IMR-90 (cell line): ENCODE measurements around the gene MAN2A2. TPM values are rescaled to one million over a fixed set of nuclear protein-coding genes. Genes with fewer than 3 reads are reported as not detected.

Experiments
- ATAC-seq: fragments of 200-7000 bp; cut with Tn5 transposase; 2 replicates; pipeline ENCODE4 v1.9.1; 2020; ENCODE audit warnings: low read depth, mild to moderate bottlenecking, moderate library complexity
- BruUV-seq: library from RNA; stranded (reverse); fragments of 400-500 nt; replicated peaks from 2 replicates; lab custom pipeline; 2021; lab: Mats Ljungman, UMichigan
- CTCF ChIA-PET: fragments of 300-600 bp; formaldehyde crosslinking; extraction: SDS; loops from one replicate; lab custom pipeline; 2021; ENCODE audit warnings: antibody characterized with exemption; lab: Yijun Ruan, JAX
- POLR2A ChIA-PET: fragments of 300-600 bp; sonication (Branson Sonifier 250); formaldehyde crosslinking; loops from one replicate; lab custom pipeline; 2022; ENCODE audit warnings: antibody characterized with exemption; ENCODE audit not compliant: unreplicated experiment; lab: Charles Lee
- DNase-seq: peaks from one replicate; pipeline ENCODE4 v3.0.0; 2013
- H2AFZ ChIP-seq: replicated peaks from 2 replicates; pipeline ENCODE3; 2013; ENCODE audit warnings: low read length, mild to moderate bottlenecking; ENCODE audit not compliant: poor library complexity
- H2AK5ac ChIP-seq: 2 replicates; pipeline ENCODE4 v1.6.1; 2013; ENCODE audit warnings: low read depth, low read length, inconsistent platforms
- H2AK9ac ChIP-seq: replicated peaks from 2 replicates; pipeline ENCODE3; 2013; ENCODE audit warnings: mild to moderate bottlenecking, low read depth, low read length, moderate library complexity; ENCODE audit not compliant: poor library complexity
- H2BK120ac ChIP-seq: 2 replicates; pipeline ENCODE4 v1.6.1; 2013; ENCODE audit warnings: low read depth, low read length, inconsistent platforms
- H2BK15ac ChIP-seq: 3 replicates; pipeline ENCODE4 v1.6.1; 2013; ENCODE audit warnings: low read depth, low read length, inconsistent platforms
- H2BK20ac ChIP-seq: 2 replicates; pipeline ENCODE4 v1.6.1; 2013; ENCODE audit warnings: low read depth, mild to moderate bottlenecking, inconsistent platforms, low read length, moderate library complexity
- H2BK5ac ChIP-seq: 2 replicates; pipeline ENCODE4 v1.6.1; 2013; ENCODE audit warnings: mild to moderate bottlenecking, low read depth, low read length, inconsistent platforms; ENCODE audit not compliant: poor library complexity, severe bottlenecking
- H3K14ac ChIP-seq: replicated peaks from 2 replicates; pipeline ENCODE4 v1.6.1; 2013; ENCODE audit warnings: low read depth, low read length, inconsistent platforms
- H3K18ac ChIP-seq: 2 replicates; pipeline ENCODE4 v1.6.1; 2013; ENCODE audit warnings: low read depth, low read length, control low read depth
- H3K23ac ChIP-seq: 2 replicates; pipeline ENCODE4 v1.6.1; 2013; ENCODE audit warnings: low read depth, low read length, inconsistent platforms
- H3K27ac ChIP-seq: 2 replicates; pipeline ENCODE4 v1.5.1; 2013; ENCODE audit warnings: mild to moderate bottlenecking, control low read depth, low read length; ENCODE audit not compliant: insufficient read depth
- H3K27me3 ChIP-seq: 2 replicates; pipeline ENCODE4 v1.6.1; 2013; ENCODE audit warnings: low read length; ENCODE audit not compliant: control insufficient read depth, insufficient read depth
- H3K36me3 ChIP-seq: 2 replicates; pipeline ENCODE4 v1.6.1; 2013; ENCODE audit warnings: low read length, mixed read lengths; ENCODE audit not compliant: control insufficient read depth, insufficient read depth
- H3K4ac ChIP-seq: 2 replicates; pipeline ENCODE4 v1.6.1; 2013; ENCODE audit warnings: low read depth, low read length, inconsistent platforms
- H3K4me1 ChIP-seq: 2 replicates; pipeline ENCODE4 v1.6.1; 2013; ENCODE audit warnings: low read length, mixed read lengths; ENCODE audit not compliant: control insufficient read depth, insufficient read depth
- H3K4me2 ChIP-seq: 2 replicates; pipeline ENCODE4 v1.6.1; 2013; ENCODE audit warnings: low read depth, mild to moderate bottlenecking, control low read depth, low read length, moderate library complexity
- H3K4me3 ChIP-seq: 2 replicates; pipeline ENCODE4 v1.5.1; 2013; ENCODE audit warnings: low read depth, mild to moderate bottlenecking, control low read depth, low read length, moderate library complexity; ENCODE audit not compliant: insufficient read depth
- H3K56ac ChIP-seq: 2 replicates; pipeline ENCODE4 v1.6.1; 2013; ENCODE audit warnings: low read length, inconsistent platforms; ENCODE audit not compliant: insufficient read depth; ENCODE audit errors: extremely low read depth
- H3K79me1 ChIP-seq, 2 experiments: 2 replicates each; pipeline ENCODE4 v1.6.1; 2013; ENCODE audit warnings: low read length in 2 of 2, inconsistent platforms in 1 of 2, low read depth in 1 of 2
- H3K9ac ChIP-seq: 2 replicates; pipeline ENCODE4 v1.6.1; 2013; ENCODE audit warnings: low read depth, low read length, control low read depth
- H3K9me1 ChIP-seq: 2 replicates; pipeline ENCODE4 v1.6.1; 2013; ENCODE audit warnings: low read length, inconsistent platforms; ENCODE audit not compliant: insufficient read depth
- H3K9me3 ChIP-seq: 2 replicates; pipeline ENCODE4 v1.6.1; 2013; ENCODE audit warnings: low read length; ENCODE audit not compliant: control insufficient read depth, insufficient read depth
- H4K20me1 ChIP-seq: 2 replicates; pipeline ENCODE4 v1.6.1; 2013; ENCODE audit warnings: low read length, inconsistent platforms; ENCODE audit not compliant: insufficient read depth
- H4K5ac ChIP-seq: 2 replicates; pipeline ENCODE4 v1.6.1; 2013; ENCODE audit warnings: mild to moderate bottlenecking, low read depth, low read length, control low read depth
- H4K8ac ChIP-seq, 2 experiments: 2 replicates each; pipeline ENCODE4 v1.6.1; 2013; ENCODE audit warnings: low read depth in 2 of 2, low read length in 2 of 2, control low read depth in 1 of 2, inconsistent platforms in 1 of 2
- H4K91ac ChIP-seq: 2 replicates; pipeline ENCODE4 v1.6.1; 2013; ENCODE audit warnings: low read depth, low read length, inconsistent platforms; ENCODE audit not compliant: insufficient read depth
- MAFK ChIP-seq: IDR thresholded peaks from 2 replicates; pipeline ENCODE4 v1.6.1; 2012; ENCODE audit warnings: low read depth, low read length, improper control_type of control experiment
- RFX5 ChIP-seq: IDR thresholded peaks from 2 replicates; pipeline ENCODE4 v1.8.0; 2012; ENCODE audit warnings: low read depth, mild to moderate bottlenecking, low read length, moderate library complexity
- WGBS, 2 experiments: methylation state at CpG; one replicate each; pipeline versions ENCODE4 v1.1.5 to v1.1.7; 2013; ENCODE audit warnings: missing lambda C conversion rate in 2 of 2; ENCODE audit not compliant: insufficient read length in 1 of 2; ENCODE audit errors: extremely low coverage in 2 of 2; 5-methylcytosine and 5-hydroxymethylcytosine counted together
- dilution Hi-C: fragments of 300-500 bp; cut with HindIII; formaldehyde crosslinking; loops from one replicate; pipeline ENCODE4 v1.14.3; 2018; ENCODE audit warnings: low sequenced_read_pairs; ENCODE audit not compliant: unreplicated experiment
- in situ Hi-C: fragments of 300-500 bp; cut with MboI; formaldehyde crosslinking; loops from 3 replicates; pipeline ENCODE4 v1.14.3; 2019; ENCODE audit warnings: low sequenced_read_pairs, inconsistent platforms, mixed read lengths
- intact Hi-C: fragments of 100-400 bp; cut with micrococcal nuclease; formaldehyde crosslinking; loops from 2 replicates; pipeline ENCODE4 v1.10.0; 2022
- polyA plus RNA-seq, 3 experiments: library from polyadenylated mRNA; depleted of rRNA; stranded (reverse); fragments of >200 nt; gene quantifications; 2 replicates each; pipeline ENCODE4 v1.2.3, GENCODE V29; 2012; ENCODE audit warnings: low replicate concordance in 1 of 3
- total RNA-seq: library from RNA; depleted of rRNA; stranded (reverse); fragments of >200 nt; gene quantifications from 2 replicates; pipeline ENCODE4 v1.2.3, GENCODE V29; 2012

The MAN2A2 gene
- total and polyA plus RNA-seq, 2 of the 4 experiments (the other 2 are of a cell fraction) = 3.4 to 52.5 TPM

DNA sequence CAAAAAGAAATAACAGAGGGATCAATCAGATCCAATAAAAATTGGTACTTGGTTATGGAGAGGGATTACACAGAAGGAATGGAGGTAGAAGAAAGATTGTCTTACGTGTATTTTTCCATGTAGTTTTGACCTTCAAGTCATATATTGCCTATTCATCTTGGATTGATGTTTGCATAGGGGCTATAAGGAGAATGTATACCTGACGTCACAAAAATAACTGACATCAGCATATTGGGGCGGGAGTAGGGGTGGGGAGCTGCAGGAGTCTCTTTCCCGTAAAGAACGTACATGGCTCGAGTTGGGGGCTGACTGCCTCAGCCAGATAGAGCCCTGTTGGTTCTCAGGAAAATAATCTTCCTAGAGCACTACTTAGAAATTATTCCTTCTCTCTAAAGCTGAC is 40.6 kb upstream of the MAN2A2 start:
- Histone ChIP-seq H3K4me2 (no peak overlapping the region), H2BK15ac (no peak overlapping the region), H2AK9ac (no peak overlapping the region), H3K36me3 (no peaks in the 10 kb centered on the region), H2BK5ac (no peak overlapping the region), H2BK120ac (no peak overlapping the region), H4K20me1 (no peaks in the 10 kb centered on the region), H3K14ac (no peak overlapping the region), H2AFZ (no peak overlapping the region), H3K18ac (no peak overlapping the region), H4K91ac (no peak overlapping the region), H3K9me3 (no peaks in the 10 kb centered on the region), H4K8ac (no peak overlapping the region), H3K27ac (no peak overlapping the region), H3K23ac (no peak overlapping the region), H3K27me3 (no peaks in the 10 kb centered on the region; the same call in 1 of the 2 replicates), H2BK20ac (no peak overlapping the region), H3K4me3 (no peak overlapping the region), H3K4ac (no peak overlapping the region), H2AK5ac (no peak overlapping the region), H3K56ac (no peak overlapping the region), H3K4me1 (peaks cover 6% of the 10 kb centered on the region), H3K9ac (no peak overlapping the region), H4K5ac (no peak overlapping the region), H3K9me1 (peaks cover 3% of the 10 kb centered on the region; the same call in 1 of the 2 replicates), H3K79me1 (no peaks in the 10 kb centered on the region)
- dilution Hi-C loops (no loop called here), intact Hi-C loops (no loop called here), in situ Hi-C loops (no loop called here)
- CTCF ChIA-PET = no interaction called here
- BruUV-seq = no TSS peak
- TF ChIP-seq RFX5 (no peak), MAFK (peak; percentile 41)
- POLR2A ChIA-PET = no interaction called here
- no CpG with 5 or more reads among the region's 6 CpGs for WGBS, 2 experiments
- no peak for ATAC-seq
- no peak for DNase-seq
